HepG2 (cell line): ENCODE results near the gene TC2N. TPM values are rescaled to one million over a fixed set of nuclear protein-coding genes. Genes with fewer than 3 reads are reported as not detected.

Experiments
- ATAC-seq: fragments of 200-7000 bp; cut with Tn5 transposase; 3 replicates; pipeline ENCODE4 v1.9.1; 2020; ENCODE audit warnings: mild to moderate bottlenecking, moderate library complexity
- BruUV-seq: library from RNA; stranded (reverse); fragments of 400-500 nt; replicated peaks from 2 replicates; lab custom pipeline; 2021; lab: Mats Ljungman, UMichigan
- CTCF ChIA-PET: fragments of 300-600 bp; formaldehyde crosslinking; extraction: SDS; loops from one replicate; lab custom pipeline; 2021; ENCODE audit warnings: low total read pairs, inconsistent platforms, low intra/inter-chr PET ratio; lab: Yijun Ruan, JAX
- POLR2A ChIA-PET: fragments of 350-600 bp; sonication (Branson Sonifier 250); formaldehyde crosslinking; loops from one replicate; lab custom pipeline; 2020; ENCODE audit warnings: antibody characterized with exemption, inconsistent platforms; lab: Yijun Ruan, JAX
- DNase-seq: peaks from one replicate; pipeline ENCODE4 v3.0.0-alpha.2; 2015; ENCODE audit warnings: low spot score
- FAIRE-seq: peaks from 3 replicates; lab custom pipeline; 2011; peaks lifted over from hg19 to GRCh38; lab: Jason Lieb, UNC
- H2AFZ ChIP-seq: one replicate; pipeline ENCODE4 v1.6.1; 2011; ENCODE audit warnings: low read length, inconsistent platforms
- H3K27ac ChIP-seq: fragments of 300-600 bp; 3 replicates; pipeline ENCODE4 v1.8.0; 2011; ENCODE audit warnings: mixed run types, mild to moderate bottlenecking, mixed read lengths, low read length, inconsistent platforms; ENCODE audit not compliant: insufficient read depth; ENCODE audit errors: extremely low read length
- H3K27me3 ChIP-seq, 2 experiments: fragments of 200-600 bp in 1 of 2; 2 replicates in 1 of 2; 3 replicates in 1 of 2; pipeline versions ENCODE4 v1.6.0 to v1.8.0; 2011; ENCODE audit warnings: low read length in 2 of 2, mild to moderate bottlenecking in 2 of 2, moderate library complexity in 2 of 2, inconsistent platforms in 1 of 2; ENCODE audit not compliant: insufficient read depth in 2 of 2, control insufficient read depth in 1 of 2
- H3K36me3 ChIP-seq, 2 experiments: fragments of 200-600 bp in 1 of 2; replicated peaks in 1 of 2; 2 replicates in 1 of 2; 3 replicates in 1 of 2; pipeline versions ENCODE4 v1.5.1 to v1.8.0; 2011; ENCODE audit warnings: low read length in 2 of 2, inconsistent platforms in 1 of 2; ENCODE audit not compliant: insufficient read depth in 2 of 2, control insufficient read depth in 1 of 2
- H3K4me1 ChIP-seq: 2 replicates; pipeline ENCODE4 v1.5.1; 2012; ENCODE audit warnings: low read length, inconsistent platforms; ENCODE audit not compliant: insufficient read depth
- H3K4me2 ChIP-seq: 2 replicates; pipeline ENCODE4 v1.6.0; 2011; ENCODE audit warnings: low read depth, low read length, inconsistent platforms
- H3K4me3 ChIP-seq, 3 experiments: fragments of 200-600 bp in 1 of 3; sonication (generic), shearing (Covaris generic) in 1 of 3; replicated peaks in 1 of 3; 2 replicates each; pipeline ENCODE4 v1.5.1; 2011 to 2016; ENCODE audit warnings: low read length in 3 of 3, inconsistent platforms in 2 of 3, low read depth in 2 of 3, mild to moderate bottlenecking in 2 of 3, control low read depth in 1 of 3, mixed read lengths in 1 of 3; ENCODE audit not compliant: insufficient read depth in 1 of 3
- H3K79me2 ChIP-seq: one replicate; pipeline ENCODE4 v1.6.1; 2011; ENCODE audit warnings: low read length, inconsistent platforms; ENCODE audit not compliant: insufficient read depth
- H3K9ac ChIP-seq: 2 replicates; pipeline ENCODE4 v1.6.0; 2011; ENCODE audit warnings: mild to moderate bottlenecking, low read depth, low read length, inconsistent platforms; ENCODE audit not compliant: insufficient read depth
- H3K9me3 ChIP-seq: 2 replicates; pipeline ENCODE4 v1.5.1; 2012; ENCODE audit warnings: mild to moderate bottlenecking, low read length
- H4K20me1 ChIP-seq: 2 replicates; pipeline ENCODE4 v1.6.0; 2011; ENCODE audit warnings: inconsistent platforms, mild to moderate bottlenecking, low read length, moderate library complexity; ENCODE audit not compliant: insufficient read depth
- BHLHE40 ChIP-seq: IDR thresholded peaks from 2 replicates; pipeline ENCODE4 v1.6.1; 2011; ENCODE audit warnings: low read length, improper control_type of control experiment
- CBX5 ChIP-seq: sonication (generic); formaldehyde crosslinking; IDR thresholded peaks from 2 replicates; pipeline ENCODE4 v1.4.0; 2020; ENCODE audit warnings: missing genetic modification reagents, borderline replicate concordance
- DMTF1 ChIP-seq: sonication (generic); formaldehyde crosslinking; IDR thresholded peaks from 2 replicates; pipeline ENCODE4 v1.4.0; 2020; ENCODE audit warnings: mild to moderate bottlenecking, missing genetic modification reagents
- E2F5 ChIP-seq: sonication (generic); formaldehyde crosslinking; conservative IDR thresholded peaks from 2 replicates; pipeline ENCODE4 v1.4.0; 2020; ENCODE audit warnings: missing genetic modification reagents
- NBN ChIP-seq: fragments of 450-650 bp; conservative IDR thresholded peaks from 2 replicates; pipeline ENCODE4 v1.6.1; 2017
- RFXANK ChIP-seq: IDR thresholded peaks from 2 replicates; pipeline ENCODE4 v1.6.1; 2016
- RXRA ChIP-seq: sonication (generic); formaldehyde crosslinking; IDR thresholded peaks from 2 replicates; pipeline ENCODE4 v1.5.1; 2020; ENCODE audit warnings: missing genetic modification reagents
- SMYD3 ChIP-seq: sonication (generic); formaldehyde crosslinking; IDR thresholded peaks from 2 replicates; pipeline ENCODE4 v1.8.1; 2023; ENCODE audit warnings: mild to moderate bottlenecking, missing genetic modification reagents
- TRIM24 ChIP-seq: sonication (generic); formaldehyde crosslinking; IDR thresholded peaks from 2 replicates; pipeline ENCODE4 v1.8.0; 2022; ENCODE audit warnings: mild to moderate bottlenecking, missing genetic modification reagents
- ZNF547 ChIP-seq: sonication (generic); formaldehyde crosslinking; IDR thresholded peaks from 2 replicates; pipeline ENCODE4 v1.5.1; 2020; ENCODE audit warnings: mild to moderate bottlenecking, missing genetic modification reagents
- WGBS: methylation state at CpG from one replicate; pipeline ENCODE4 v1.1.6; 2017; ENCODE audit warnings: low lambda C conversion rate; 5-methylcytosine and 5-hydroxymethylcytosine counted together
- in situ Hi-C: cut with HindIII; loops from 2 replicates; pipeline ENCODE4 v1.10.0; 2017; ENCODE audit warnings: low pct_unique_long_range_greater_than_20kb; ENCODE audit not compliant: extremely low pct_ligation_motif_present
- intact Hi-C: fragments of 100-400 bp; cut with micrococcal nuclease; formaldehyde crosslinking; loops from one replicate; pipeline ENCODE4 v1.10.0; 2022; ENCODE audit not compliant: unreplicated experiment
- polyA plus RNA-seq, 8 experiments: library from polyadenylated mRNA; depleted of rRNA in 3 of 8; stranded (reverse) in 7 of 8; unstranded in 1 of 8; fragments of >200 nt; fragmentation: Illumina TruSeq in 4 of 8; extraction: Trizol in 4 of 8; gene quantifications; 2 replicates each; pipeline versions ENCODE4 v1.2.1 to v1.2.3, GENCODE V29; 2011 to 2016; ENCODE audit warnings: low read depth in 4 of 8, missing spikeins in 1 of 8, mixed read lengths in 1 of 8; ENCODE audit not compliant: insufficient read depth in 1 of 8
- total RNA-seq, 5 experiments: library from RNA; depleted of rRNA; stranded (reverse); fragments of >200 nt; fragmentation: Illumina TruSeq; extraction: Trizol; gene quantifications; 2 replicates each; pipeline ENCODE4 v1.2.3, GENCODE V29; 2016; ENCODE audit warnings: low read depth in 1 of 5

TC2N gene
- total and polyA plus RNA-seq, 2 of the 13 experiments (the other 11 are each of a cell fraction or from before 2014, with no cell fraction given), result 0.03 TPM; not detected in 1

GRCh38 chr14:91731986-91732385, 135.3 kb downstream of the TC2N start, which contains the start of gene CATSPERB:
Gene CATSPERB (minus strand): TSS chr14:91732086. CDS start chr14:91729479, 2,607 bp downstream.
- H2AFZ ChIP-seq, result no peak within 1 kb of the TSS
- no peaks in the 10 kb centered on the region for H4K20me1 ChIP-seq
- no peak within 1 kb of the TSS for H3K9ac ChIP-seq
- no peaks in the 10 kb centered on the region for H3K9me3 ChIP-seq
- TF ChIP-seq ZNF547 (CRISPR knock-in tag) (no peak), RXRA (CRISPR knock-in tag) (no peak), CBX5 (CRISPR knock-in tag) (no peak), TRIM24 (CRISPR knock-in tag) (no peak), RFXANK (CRISPR knock-in tag) (no peak), SMYD3 (CRISPR knock-in tag) (no peak), DMTF1 (CRISPR knock-in tag) (no peak)
- FAIRE-seq (no peak), DNase-seq (no peak), ATAC-seq (no peak)
- POLR2A ChIA-PET, result no interaction called here
- no peak within 1 kb of the TSS for H3K4me3 ChIP-seq
- H3K36me3 ChIP-seq, result no peaks in the 10 kb centered on the region
- no peaks in the 10 kb centered on the region for H3K27me3 ChIP-seq
- H3K4me2 ChIP-seq, result no peak within 1 kb of the TSS
- H3K79me2 ChIP-seq, result no peaks in the 10 kb centered on the region
- BruUV-seq, result no TSS peak
- intact Hi-C loops (no loop called here), in situ Hi-C loops (no loop called here)
- CTCF ChIA-PET, result no interaction called here
- no peaks in the 10 kb centered on the region for H3K4me1 ChIP-seq
- H3K27ac ChIP-seq, result no peak within 1 kb of the TSS
- whole genome bisulfite sequencing, result 0% methylated on average over 2 of the region's 2 CpGs

- H3K27ac ChIP-seq, result no peak overlapping the region
- BruUV-seq, result no TSS peak
- intact Hi-C loops, result no loop called here
- 9% methylated on average over 2 of the region's 2 CpGs for WGBS
- H3K9me3 ChIP-seq, result no peaks in the 10 kb centered on the region
- no peaks in the 10 kb centered on the region for H3K79me2 ChIP-seq
- no peak overlapping the region for H3K4me3 ChIP-seq
- no peak overlapping the region for H2AFZ ChIP-seq
- ChIA-PET CTCF (no interaction called here), POLR2A (no interaction called here)
- FAIRE-seq, result no peak
- H4K20me1 ChIP-seq, result no peaks in the 10 kb centered on the region
- TF ChIP-seq NBN (no peak), BHLHE40 (no peak), E2F5 (CRISPR knock-in tag) (no peak)
- DNase-seq, result no peak
- H3K27me3 ChIP-seq, result no peaks in the 10 kb centered on the region
- H3K4me2 ChIP-seq, result no peak overlapping the region
- in situ Hi-C loops, result no loop called here
- H3K36me3 ChIP-seq, result no peaks in the 10 kb centered on the region
- no peaks in the 10 kb centered on the region for H3K4me1 ChIP-seq
- no peak for ATAC-seq
- no peak overlapping the region for H3K9ac ChIP-seq
Observed at GRCh38 chr14:91731018-91731417, 136.3 kb downstream of the TC2N start.
